Coronary artery (tissue), 2 donors: ENCODE results near the gene OR2S2.

Source experiments
- DNase-seq: peaks from one replicate; pipeline ENCODE4 v3.0.0-alpha.2; 2017; ENCODE audit warnings: low spot score
- H3K27ac ChIP-seq, 2 donors: fragments of 200-600 bp; sonication (generic); one replicate each; pipeline ENCODE4 v1.5.1; 2016 to 2019
- H3K4me3 ChIP-seq: fragments of 200-600 bp; sonication (generic); 2 replicates; pipeline ENCODE4 v1.5.1; 2016; ENCODE audit warnings: mild to moderate bottlenecking, moderate library complexity
- TF ChIP-seq, protein P1 (sequence below): fragments of 200-600 bp; sonication (generic); IDR thresholded peaks from one replicate; pipeline ENCODE4 v1.5.1; 2019; ENCODE audit warnings: antibody characterized with exemption

The OR2S2 gene

GRCh38 chr9:35909687-35910612 lies 48.0 kb downstream of the OR2S2 start:
- H3K27ac ChIP-seq, result peak overlapping the region; percentile 95 to 99
- H3K4me3 ChIP-seq, result peak overlapping the region; percentile 73
- TF ChIP-seq, protein P1, sequence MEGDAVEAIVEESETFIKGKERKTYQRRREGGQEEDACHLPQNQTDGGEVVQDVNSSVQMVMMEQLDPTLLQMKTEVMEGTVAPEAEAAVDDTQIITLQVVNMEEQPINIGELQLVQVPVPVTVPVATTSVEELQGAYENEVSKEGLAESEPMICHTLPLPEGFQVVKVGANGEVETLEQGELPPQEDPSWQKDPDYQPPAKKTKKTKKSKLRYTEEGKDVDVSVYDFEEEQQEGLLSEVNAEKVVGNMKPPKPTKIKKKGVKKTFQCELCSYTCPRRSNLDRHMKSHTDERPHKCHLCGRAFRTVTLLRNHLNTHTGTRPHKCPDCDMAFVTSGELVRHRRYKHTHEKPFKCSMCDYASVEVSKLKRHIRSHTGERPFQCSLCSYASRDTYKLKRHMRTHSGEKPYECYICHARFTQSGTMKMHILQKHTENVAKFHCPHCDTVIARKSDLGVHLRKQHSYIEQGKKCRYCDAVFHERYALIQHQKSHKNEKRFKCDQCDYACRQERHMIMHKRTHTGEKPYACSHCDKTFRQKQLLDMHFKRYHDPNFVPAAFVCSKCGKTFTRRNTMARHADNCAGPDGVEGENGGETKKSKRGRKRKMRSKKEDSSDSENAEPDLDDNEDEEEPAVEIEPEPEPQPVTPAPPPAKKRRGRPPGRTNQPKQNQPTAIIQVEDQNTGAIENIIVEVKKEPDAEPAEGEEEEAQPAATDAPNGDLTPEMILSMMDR, result no peak
- peak; percentile 72 for DNase-seq

- TF ChIP-seq, protein P1, result no peak
- H3K4me3 ChIP-seq, result peak within 1 kb of the TSS; percentile 73
- DNase-seq, result peak; percentile 71
Measured at GRCh38 chr9:35909274-35909673, 48.7 kb downstream of the OR2S2 start, which contains the start of gene SPAAR. Gene SPAAR, plus strand, starts transcription at chr9:35909490. Its CDS starts 974 bp downstream, at chr9:35910464.

DNA sequence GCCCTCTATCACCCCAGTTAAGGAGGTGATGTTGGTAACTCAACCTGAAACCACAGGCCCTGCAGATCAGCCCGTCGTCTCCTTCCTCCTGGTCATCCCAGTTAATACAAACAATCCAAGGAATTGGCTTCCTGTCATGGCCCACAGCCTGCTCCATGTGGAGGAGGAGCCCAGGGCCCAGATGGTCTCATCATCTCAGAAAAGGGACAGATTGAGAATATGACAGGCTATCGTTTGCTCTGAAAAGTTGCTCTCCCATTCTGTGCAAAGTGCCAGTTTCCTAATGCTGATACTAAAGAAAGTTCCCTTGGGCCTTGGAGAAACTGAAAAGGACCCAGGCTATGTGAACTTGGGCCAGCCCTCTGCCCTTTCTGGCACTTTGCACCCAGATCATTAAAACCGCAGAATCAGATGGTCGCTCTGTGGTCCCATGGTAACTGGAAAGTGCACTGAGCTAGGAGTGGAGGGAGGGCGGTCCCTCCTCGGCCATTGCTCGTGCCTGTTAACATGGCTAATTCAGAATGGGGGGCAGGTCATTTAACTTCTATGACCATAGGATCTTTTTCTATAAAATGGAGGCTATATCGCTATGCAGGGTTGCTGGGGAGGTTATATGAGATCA lies 49.3 kb downstream of the OR2S2 start:
- Histone ChIP-seq H3K4me3 (peak overlapping the region; percentile 73), H3K27ac (peak overlapping the region; percentile 95 to 99)
- peak; percentile 73 for DNase-seq
- TF ChIP-seq, protein P1, result no peak

More at GRCh38 chr9:35909274-35909673, 48.7 kb downstream of the OR2S2 start, which contains the start of gene SPAAR:
- H3K27ac ChIP-seq, result peak within 1 kb of the TSS; percentile 95 to 99

DNA sequence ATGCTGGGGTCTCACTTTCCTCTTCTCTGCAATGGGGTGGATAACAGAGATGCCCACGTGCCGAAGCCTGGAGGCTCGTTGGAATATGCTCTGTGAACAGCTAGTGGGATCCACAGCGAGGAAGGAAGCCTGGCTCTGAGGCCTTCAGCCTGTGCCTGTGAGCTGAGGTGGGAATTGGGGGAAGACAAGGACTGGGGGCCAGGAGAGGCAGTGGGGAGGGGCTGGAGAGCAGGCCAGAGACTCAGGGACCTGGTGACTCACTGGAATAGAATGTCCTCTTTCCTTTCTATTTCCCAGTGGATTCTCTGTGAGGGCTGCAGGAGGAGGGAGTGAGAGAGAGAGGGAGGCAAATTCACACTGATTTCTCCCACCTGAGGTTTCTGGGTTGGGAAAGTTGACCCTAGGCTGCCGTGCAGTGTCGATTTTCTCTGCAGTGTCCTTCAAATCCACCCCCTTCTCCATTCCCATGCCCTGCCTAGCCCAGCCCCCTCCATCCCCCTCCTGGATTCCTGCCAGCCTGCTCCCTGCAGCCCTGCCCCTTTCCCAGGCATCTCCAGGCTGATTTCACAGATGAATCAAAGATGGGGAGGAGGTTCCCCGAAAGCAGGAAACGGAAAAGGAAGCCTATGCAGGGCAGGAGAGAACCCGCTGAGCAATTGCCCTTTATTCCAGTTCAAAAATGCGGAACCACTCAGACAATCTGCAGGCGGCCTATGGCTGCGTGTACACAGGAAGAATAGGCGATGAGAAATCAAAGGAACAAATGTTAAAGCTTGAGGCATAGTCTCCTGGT lies 50.0 kb downstream of the OR2S2 start:
- H3K27ac ChIP-seq, result peak overlapping the region; percentile 95 to 99
- peak; percentile 90 for DNase-seq
- TF ChIP-seq, protein P1, result no peak
- H3K4me3 ChIP-seq, result peak overlapping the region; percentile 73
